Stimulated activated CD4-positive, alpha-beta T cell treated with anti-CD3 and anti-CD28 coated beads, Interleukin-4, amount 100 ng/mL, for 24 hours (primary cell): ENCODE results near the gene POLR2H.
"Not testable (repeated sequence)": the region's sequence is repeated elsewhere in the genome, so short reads cannot be mapped to it uniquely, and the experiment has no call there.

ENCODE experiments used
- DNase-seq: peaks from one replicate; pipeline ENCODE4 v3.0.0-alpha.2; 2020

Gene POLR2H

DNA sequence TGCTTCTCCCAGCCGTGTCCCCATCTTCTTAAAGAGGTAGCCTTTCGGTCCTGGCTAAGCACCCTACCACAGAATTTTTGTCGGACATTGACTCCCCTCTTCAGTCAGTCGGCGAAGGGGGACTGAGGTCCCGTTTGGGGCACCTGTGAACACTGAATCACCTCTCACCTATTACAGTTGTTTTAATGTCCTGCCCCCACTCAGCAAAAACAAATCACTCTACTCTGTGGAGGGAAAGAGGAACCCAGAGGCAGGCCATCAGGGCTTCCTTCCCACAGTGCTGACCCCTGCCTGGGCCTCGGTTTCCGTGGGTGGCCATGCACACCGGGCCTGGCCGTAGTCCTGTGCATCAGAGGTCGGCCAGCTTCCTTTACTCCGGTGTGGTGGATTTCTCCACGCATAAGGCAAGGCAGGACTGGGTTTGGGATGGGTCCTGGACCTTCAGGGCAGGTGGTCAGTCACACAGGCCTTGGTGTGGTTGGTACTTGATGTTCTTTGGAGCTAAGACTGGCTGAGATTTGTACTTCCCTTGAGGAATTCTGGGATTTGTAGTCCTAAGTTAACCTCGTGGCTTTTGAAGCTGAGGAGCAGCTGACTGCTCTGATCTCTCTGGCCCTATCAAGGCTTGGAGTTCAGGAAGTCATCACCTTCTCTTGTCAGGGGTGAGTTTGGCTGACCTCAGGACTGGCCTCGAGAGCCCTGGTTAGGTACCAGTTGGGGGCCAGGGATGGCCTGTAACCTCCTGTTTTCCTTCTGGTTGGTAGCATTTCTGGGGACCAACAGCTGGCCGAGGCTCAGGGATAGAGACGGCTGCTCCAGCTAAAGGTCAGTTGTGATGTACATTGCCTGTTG is 24.7 kb upstream of the POLR2H start:
- no peak for DNase-seq

DNA sequence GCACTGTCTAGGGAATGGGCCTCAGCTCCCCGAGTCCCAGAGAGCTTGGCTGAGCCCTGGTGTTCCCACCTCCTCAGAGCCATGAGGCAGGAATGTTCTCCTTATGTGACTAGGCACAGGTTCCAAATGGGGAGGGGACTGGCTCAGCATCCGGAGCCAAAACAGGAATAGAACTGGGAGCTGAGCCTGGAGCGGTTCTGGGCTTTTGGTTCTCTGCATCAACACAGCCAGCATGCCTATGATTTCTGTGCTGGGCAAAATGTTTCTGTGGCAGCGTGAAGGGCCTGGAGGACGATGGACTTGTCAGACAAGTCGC is 24.2 kb upstream of the POLR2H start, which contains the start of gene FAM131A:
Gene FAM131A, plus strand, starts transcription at position 202 of the 316 bp plus-strand sequence. Its CDS starts 31 bp downstream, at position 233.
- DNase-seq: no peak

DNA sequence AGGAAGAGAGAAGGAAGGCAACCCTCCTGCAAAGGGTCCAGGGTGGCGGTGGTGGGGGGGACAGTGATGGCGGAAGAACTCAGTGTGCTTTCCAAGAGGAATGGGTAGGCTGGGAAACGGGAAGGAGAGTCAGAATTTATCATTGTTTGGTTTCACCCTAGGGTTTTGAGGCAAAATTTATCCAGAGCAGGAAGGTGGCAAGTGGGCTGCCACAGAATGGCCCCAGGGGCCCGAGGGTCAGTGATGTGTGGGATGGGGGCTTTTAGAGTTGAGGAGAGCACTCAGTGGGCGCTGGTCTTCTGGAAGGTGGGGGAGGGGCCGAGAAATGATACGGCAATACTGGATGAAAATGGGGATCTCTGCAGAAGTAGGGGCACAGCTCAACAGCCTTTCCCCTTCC is 23.5 kb upstream of the POLR2H start:
- DNase-seq: no peak

DNA sequence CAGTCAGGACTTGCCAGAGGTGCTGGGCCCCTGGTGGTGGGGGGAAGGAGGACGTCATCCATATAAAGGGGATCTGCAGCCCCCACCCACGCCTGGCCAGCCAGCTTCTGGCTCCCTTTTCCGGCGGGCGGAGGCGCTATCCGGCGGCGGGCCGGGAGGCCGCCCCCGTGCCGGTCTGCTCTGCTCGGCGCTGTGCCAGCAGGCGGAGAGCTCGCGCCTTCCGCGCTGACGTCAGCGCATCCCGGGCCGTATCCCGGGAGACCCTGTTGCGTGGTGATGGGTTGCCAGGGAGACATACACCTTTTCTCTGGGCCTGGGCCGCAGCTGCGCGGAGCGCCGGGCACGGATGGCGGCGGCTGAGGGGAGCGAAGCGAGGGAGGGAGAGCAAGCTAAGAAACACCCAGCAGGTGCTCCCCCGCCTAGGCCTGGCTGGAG is 23.0 kb upstream of the POLR2H start:
- DNase-seq: no peak

DNA sequence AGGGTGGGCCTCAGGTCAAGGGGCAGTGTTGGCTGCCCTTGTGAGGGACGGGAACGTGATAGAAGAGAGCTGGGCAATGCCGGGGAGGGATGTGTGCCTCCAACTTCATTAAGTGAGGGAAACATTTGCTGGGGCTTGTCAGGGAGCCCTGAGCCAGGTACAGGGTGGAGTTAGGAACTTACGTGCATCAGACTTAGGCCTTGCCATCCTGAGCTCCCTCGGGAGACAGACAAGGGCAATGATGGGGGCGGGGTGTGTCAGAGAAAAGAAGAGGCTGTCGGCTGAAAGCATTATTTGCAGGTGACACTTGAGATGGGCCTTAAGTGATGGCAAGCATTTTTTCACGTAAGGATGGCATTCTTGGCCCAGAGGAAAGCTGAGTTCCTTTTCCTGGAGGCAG is 22.5 kb upstream of the POLR2H start:
- DNase-seq: no peak

DNA sequence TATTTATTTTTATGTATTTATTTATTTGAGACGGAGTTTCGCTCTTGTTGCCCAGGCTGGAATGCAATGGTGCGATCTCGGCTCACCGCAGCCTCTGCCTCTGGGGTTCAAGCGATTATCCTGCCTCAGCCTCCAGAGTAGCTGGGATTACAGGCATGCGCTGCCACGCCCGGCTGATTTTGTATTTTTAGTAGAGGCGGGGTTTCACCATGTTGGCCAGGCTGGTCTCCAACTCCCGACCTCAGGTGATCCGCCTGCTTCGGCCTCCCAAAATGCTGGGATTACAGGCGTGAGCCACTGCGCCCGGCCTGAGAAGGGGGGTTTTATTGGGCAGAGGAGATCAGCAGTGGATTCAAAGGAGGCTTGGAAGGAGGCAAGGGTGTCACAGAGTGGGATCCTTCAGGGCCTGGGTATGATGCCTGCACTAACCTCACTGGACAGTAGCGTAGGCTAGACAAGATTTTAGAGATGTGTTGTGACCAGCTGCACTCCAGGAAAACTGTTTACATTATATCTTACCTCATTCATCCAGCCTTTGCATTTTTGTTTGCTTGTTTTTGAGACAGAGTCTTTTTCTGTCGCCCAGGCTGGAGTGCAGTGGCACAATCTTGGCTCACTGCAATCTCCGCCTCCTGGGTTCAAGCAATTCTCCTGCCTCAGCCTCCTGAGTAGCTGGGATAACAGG is 21.9 kb upstream of the POLR2H start:
- DNase-seq: not testable (repeated sequence)

DNA sequence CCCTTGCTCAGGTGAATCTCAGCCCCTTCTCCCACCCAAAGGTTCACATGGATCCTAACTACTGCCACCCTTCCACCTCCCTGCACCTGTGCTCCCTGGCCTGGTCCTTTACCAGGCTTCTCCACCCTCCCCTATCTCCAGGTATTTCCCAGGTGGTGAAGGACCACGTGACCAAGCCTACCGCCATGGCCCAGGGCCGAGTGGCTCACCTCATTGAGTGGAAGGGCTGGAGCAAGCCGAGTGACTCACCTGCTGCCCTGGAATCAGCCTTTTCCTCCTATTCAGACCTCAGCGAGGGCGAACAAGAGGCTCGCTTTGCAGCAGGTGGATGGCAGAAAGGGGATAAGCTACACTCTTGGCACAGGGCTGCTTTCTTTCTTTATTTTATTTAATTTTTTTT is 19.6 kb upstream of the POLR2H start:
- no peak for DNase-seq

DNA sequence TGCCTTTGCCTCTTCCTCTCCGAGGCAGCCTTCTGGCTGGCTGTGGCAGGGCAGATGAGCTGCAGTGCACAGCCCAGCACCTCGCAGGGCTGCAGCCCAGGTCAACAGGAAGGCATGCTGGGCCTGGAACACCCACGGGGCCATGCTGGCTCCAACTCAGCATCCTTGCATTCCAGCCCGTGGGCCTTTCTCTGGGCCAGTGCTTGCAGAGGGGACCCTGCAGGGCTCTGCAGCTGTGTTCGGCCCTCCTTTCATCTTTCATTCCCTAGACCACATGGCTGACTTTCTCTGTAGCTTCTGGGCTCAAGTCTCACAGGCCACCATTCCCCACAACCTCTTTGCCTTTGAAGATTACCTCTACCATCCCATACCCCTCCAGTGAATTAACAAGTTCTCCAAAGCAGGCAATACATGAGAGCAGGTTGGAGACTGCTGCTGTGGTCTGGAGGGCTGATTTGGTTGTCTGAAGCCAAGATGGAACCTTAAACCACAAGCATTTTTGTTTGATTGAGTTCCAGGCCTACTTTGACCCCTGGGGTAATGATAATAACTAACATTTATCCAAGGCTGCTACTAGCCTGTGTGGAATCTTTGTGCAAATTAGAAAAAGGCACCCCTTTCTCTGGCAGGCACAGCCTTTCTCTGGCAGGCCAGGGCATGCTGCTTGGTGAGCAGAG is 18.2 kb upstream of the POLR2H start:
- no peak for DNase-seq

DNA sequence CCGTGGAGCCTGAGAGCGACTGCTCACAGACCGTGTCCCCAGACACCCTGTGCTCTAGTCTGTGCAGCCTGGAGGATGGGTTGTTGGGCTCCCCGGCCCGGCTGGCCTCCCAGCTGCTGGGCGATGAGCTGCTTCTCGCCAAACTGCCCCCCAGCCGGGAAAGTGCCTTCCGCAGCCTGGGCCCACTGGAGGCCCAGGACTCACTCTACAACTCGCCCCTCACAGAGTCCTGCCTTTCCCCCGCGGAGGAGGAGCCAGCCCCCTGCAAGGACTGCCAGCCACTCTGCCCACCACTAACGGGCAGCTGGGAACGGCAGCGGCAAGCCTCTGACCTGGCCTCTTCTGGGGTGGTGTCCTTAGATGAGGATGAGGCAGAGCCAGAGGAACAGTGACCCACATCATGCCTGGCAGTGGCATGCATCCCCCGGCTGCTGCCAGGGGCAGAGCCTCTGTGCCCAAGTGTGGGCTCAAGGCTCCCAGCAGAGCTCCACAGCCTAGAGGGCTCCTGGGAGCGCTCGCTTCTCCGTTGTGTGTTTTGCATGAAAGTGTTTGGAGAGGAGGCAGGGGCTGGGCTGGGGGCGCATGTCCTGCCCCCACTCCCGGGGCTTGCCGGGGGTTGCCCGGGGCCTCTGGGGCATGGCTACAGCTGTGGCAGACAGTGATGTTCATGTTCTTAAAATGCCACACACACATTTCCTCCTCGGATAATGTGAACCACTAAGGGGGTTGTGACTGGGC is 16.8 kb upstream of the POLR2H start:
- no peak for DNase-seq

DNA sequence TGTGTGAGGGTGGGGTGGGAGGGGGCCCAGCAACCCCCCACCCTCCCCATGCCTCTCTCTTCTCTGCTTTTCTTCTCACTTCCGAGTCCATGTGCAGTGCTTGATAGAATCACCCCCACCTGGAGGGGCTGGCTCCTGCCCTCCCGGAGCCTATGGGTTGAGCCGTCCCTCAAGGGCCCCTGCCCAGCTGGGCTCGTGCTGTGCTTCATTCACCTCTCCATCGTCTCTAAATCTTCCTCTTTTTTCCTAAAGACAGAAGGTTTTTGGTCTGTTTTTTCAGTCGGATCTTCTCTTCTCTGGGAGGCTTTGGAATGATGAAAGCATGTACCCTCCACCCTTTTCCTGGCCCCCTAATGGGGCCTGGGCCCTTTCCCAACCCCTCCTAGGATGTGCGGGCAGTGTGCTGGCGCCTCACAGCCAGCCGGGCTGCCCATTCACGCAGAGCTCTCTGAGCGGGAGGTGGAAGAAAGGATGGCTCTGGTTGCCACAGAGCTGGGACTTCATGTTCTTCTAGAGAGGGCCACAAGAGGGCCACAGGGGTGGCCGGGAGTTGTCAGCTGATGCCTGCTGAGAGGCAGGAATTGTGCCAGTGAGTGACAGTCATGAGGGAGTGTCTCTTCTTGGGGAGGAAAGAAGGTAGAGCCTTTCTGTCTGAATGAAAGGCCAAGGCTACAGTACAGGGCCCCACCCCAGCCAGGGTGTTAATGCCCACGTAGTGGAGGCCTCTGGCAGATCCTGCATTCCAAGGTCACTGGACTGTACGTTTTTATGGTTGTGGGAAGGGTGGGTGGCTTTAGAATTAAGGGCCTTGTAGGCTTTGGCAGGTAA is 16.0 kb upstream of the POLR2H start:
- no peak for DNase-seq

DNA sequence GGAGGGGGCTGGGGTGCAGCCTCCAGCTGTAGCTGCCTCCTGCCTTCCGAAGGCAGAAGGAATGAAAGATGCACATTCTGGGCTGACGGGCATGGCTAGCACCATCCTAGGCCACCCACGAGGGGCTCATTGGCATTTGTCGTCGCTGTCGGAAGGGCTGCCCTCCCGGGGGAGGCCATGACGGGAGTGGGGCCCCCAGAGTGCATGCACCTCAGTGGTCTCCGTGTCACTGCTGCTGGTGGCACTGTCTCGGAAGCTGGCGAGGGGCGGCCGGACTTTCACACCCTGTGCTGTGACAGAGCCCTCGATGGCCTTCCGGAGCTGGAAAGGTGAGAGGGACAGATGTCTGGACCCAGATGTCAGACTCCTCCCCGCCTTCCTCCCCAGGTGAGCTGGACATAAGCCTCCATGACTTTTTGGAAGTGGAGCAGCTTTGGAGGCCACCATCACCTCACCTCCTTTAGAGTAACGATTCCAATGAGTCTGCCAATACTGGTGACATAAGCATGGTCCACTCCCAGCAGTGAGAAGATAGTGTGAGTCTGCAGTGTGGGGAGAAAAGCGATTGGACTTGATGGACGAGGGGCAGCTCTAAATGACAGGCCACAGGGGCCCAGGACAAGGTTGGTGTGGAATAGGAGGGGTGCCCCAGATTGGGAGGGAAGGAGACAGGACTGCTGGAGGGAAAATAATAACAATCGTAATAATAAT is 14.9 kb upstream of the POLR2H start:
- DNase-seq: no peak

DNA sequence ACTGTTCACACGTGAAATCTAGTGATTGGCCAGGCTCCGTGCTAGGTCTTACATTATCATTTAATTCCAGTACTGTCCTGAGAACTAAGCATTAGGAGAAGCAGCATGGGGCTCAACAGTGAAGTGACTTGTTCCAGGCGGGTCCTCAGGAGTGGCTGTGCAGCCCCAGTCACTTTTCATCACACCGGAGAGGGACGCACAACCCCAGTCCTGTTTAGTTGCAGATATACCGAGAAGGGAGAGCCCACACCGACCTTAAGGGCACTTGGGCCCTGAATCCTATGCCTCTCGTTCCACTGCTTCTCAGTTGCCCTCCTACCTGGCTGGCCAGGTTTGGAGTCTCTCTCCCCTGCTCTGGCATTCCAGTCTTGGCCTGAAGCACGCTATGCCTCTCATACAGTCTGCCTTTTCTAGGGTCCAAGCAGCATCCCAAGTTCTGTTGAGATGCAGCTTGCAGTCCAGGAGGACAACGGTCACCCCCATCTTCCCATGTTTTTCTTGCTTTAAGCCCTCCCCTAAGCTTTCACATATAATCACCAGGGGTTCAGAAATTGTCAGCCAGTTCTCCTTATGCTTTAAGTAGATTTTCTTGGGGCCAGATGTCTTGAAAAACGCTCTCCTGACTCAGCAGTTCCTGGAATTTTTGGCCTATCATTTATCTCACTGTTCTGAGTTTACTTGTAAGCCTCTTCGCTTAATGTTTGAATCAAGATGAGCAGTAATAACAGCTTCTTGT is 14.0 kb upstream of the POLR2H start:
- DNase-seq: no peak

DNA sequence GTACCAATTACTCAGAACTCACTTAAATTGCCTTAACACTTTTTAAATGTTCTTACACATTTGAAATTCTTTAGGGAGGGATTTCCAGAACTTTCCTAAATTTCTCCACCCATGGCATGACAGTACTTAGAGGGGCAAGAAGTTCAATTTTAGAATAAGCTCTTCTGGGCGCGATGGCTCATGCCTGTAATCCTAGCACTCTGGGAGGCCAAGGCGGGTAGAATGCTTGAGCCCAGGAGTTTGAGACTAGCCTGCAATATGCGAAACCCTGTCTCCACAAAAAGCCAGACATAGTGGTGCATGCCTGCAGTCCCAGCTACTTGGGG is 13.5 kb upstream of the POLR2H start:
- no peak for DNase-seq

DNA sequence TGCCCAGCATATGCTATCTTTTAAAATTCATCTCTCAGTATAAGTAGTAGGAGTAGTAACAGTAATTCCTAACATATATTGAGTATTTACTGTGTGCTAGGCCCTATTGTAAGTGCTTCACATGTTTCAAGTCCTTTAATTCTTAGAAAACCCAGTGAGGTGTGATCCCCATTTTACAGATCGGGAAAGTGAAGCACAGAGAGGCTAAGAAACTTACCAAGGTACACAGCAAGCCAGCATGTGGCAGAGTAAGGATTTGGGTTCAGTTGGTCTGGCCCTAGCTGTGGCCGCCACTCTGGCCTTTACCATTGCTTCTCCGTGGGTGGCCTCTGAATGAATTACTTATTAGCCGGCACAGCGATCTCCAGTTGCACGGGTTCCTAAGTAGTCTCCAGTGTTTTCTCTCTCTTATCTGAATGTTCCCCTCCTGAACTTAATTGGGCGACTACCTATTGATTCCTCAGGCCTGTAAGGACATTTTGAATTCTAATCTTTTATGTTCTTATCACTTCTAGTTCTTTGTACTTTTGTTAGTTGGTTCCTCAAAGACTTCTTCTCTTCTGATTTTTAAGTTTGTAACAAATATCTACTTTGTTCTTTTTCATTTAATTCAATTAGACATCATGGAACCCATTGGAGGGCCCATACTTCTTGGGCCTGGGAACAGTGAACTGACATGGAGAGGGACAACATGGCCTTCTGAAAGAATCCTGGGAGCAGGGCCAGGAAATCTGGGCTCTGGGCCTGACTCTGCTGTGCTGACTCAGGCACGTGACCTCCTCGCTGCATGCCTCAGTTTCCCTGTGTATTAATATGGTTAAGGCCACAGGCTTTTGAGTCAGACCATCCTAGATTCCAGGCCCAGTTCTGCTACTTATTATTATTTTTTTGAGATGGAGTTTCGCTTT is 11.7 kb upstream of the POLR2H start:
- no peak for DNase-seq

DNA sequence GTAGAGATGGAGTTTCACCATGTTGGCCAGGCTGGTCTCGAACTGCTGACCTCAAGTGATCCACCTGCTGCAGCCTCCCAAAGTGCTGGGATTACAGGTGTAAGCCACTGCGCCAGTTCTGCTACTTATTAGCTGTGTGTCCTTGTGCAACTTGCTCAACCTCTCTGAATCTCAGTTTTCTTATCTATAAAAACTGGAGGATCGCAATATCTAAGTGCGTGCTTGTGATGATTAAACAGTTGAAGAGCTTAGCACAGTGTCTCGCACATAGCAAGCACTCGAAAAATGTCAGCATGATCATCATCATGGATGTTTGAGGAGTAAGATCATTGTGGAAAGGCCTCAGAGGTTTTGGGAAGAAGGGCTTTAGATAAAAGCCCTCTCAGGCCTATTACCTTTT is 10.9 kb upstream of the POLR2H start:
- DNase-seq: no peak

DNA sequence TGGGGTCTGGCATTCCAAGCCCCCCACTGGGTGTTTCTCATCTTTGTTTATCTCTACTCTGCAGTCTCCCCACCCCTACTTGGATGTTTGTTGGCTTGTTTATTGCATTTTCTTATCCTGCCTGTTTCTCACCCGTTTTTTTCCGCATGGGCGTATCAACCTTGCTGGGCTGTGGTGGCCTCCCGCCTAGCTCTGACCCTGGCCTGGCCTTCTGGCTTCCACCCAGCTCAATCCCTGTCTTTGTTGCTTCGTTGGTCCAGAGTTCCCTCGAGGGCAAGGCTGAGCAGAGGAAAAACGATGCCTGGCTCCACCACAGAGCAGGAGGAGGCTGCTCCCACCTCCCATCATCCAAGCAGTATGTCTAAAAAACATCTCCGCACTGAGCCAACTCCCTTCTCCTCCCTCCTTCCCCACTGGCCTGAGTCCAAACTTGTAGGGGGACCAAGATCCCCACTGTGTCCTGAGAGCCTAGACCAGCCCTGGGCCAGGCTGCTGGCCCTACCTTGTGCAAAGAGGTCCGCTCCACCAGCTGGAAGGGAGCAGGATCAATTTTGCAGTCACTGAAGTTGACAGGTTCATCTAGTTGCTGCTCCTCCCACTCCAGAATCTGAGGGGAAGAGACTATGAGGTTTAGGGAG is 9.9 kb upstream of the POLR2H start:
- no peak for DNase-seq

DNA sequence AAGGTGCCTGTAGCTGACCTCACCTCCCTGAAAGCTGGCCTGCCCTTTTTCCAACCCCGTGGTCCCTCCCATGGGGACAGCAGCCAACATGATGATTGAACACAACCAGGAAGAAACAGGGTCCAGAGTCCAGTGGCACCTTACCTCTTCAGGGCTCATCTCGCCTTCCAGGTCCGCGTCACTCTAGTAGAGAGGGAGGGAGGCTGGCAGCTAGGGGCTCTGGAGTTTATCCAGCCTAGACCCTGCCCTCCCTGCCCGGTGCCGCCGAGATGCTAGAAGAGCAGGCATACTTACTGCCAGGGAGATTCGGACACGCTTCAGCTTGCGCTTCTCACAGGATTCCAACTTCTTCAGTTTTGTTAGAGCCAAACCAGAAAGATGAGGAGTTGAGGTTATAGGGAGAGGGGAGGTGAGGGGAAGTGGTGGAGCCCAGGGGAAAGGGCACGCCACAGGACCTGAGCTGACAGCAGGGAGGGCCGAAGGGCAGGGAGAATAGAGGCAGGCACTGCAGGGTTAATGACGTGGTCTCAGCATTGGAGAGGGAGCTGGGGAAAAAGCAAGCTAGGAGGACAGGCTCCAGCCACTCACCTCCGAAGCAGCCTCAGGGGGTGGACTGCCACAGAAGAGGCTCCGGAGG is 9.2 kb upstream of the POLR2H start:
- DNase-seq: no peak

DNA sequence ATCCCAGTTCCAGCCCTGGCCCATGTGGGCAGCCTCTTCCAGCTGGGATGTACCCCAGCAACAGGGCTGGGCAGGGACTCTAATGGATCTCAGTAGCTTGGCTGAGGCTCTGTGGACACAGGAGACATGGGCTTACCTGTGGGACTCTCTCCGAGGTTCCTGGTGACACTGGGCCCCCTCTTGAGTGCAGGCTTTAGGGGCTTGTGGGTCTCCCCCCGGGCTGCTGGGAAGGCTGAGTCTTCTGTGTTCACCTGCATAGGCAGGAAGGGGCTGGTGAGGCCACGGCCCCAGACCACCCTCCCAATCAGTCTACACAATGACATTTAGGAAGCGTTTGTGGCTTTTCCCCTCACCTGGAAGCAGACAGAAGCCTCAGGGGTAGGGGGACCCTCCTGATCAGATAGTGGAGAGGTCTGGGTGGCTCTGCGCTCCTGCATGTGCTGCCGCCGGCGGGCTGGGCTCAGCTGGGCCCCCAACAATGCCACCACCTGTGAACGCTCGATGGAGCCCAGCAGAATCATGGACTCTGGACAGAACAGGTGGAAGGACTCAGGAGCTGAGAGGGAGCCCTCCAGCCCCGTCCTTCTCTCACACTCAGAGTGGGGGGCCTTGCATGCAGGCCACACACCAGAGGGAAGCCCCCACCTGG is 8.5 kb upstream of the POLR2H start:
- no peak for DNase-seq
